Fibroblast of pulmonary artery (primary cell): ENCODE measurements around the gene BMPER.

Source experiments
- DNase-seq: peaks from one replicate; pipeline ENCODE4 v3.0.0-alpha.2; 2010; ENCODE audit warnings: low read depth
- H3K4me3 ChIP-seq: replicated peaks from 2 replicates; pipeline ENCODE4 v1.5.1; 2011; ENCODE audit warnings: low read depth, mild to moderate bottlenecking, control low read depth, low read length, moderate library complexity
- CTCF ChIP-seq: IDR thresholded peaks from 2 replicates; pipeline ENCODE4 v1.5.1; 2011; ENCODE audit warnings: mild to moderate bottlenecking, control low read depth, low read length, inconsistent platforms; ENCODE audit errors: missing control alignments

Gene BMPER

GRCh38 chr7:33905389-33906032 lies at the start of gene BMPER:
Gene BMPER (plus strand): TSS chr7:33905539. CDS start chr7:33905614, 75 bp downstream.
- no peak for TF ChIP-seq CTCF
- H3K4me3 ChIP-seq, result peak within 1 kb of the TSS; percentile 76
- DNase-seq, result peak; percentile 61

- TF ChIP-seq CTCF, result no peak
- DNase-seq, result no peak
Observed at GRCh38 chr7:33861947-33862346, 43.4 kb upstream of the BMPER start.

GRCh38 chr7:33862946-33863814 lies 42.2 kb upstream of the BMPER start:
- H3K4me3 ChIP-seq, result no peak overlapping the region
- no peak for TF ChIP-seq CTCF
- no peak for DNase-seq

More at GRCh38 chr7:33861947-33862346, 43.4 kb upstream of the BMPER start:
- no peak overlapping the region for H3K4me3 ChIP-seq

GRCh38 chr7:33868166-33868565 lies 37.2 kb upstream of the BMPER start:
- no peak overlapping the region for H3K4me3 ChIP-seq
- peak; percentile 49 for DNase-seq
- TF ChIP-seq CTCF, result no peak

- no peak for DNase-seq
- H3K4me3 ChIP-seq, result no peak overlapping the region
- TF ChIP-seq CTCF, result no peak
Observed at GRCh38 chr7:33869176-33869575, 36.2 kb upstream of the BMPER start.

GRCh38 chr7:33870120-33870519 lies 35.2 kb upstream of the BMPER start:
- no peak for DNase-seq
- TF ChIP-seq CTCF, result no peak
- no peak overlapping the region for H3K4me3 ChIP-seq

- no peak for TF ChIP-seq CTCF
- DNase-seq, result peak; percentile 57
- H3K4me3 ChIP-seq, result no peak overlapping the region
Observed at GRCh38 chr7:33872870-33873269, 32.5 kb upstream of the BMPER start.
